Coronary artery (tissue), 2 donors: ENCODE results near the gene GRB10.
A peak's percentile ranks its signal among the peaks of the same experiment; 100 is the strongest.

Experiments
- DNase-seq: peaks from one replicate; pipeline ENCODE4 v3.0.0-alpha.2; 2017; ENCODE audit warnings: low spot score
- H3K27ac ChIP-seq, 2 donors: fragments of 200-600 bp; sonication (generic); one replicate each; pipeline ENCODE4 v1.5.1; 2016 to 2019
- H3K4me3 ChIP-seq: fragments of 200-600 bp; sonication (generic); 2 replicates; pipeline ENCODE4 v1.5.1; 2016; ENCODE audit warnings: mild to moderate bottlenecking, moderate library complexity
- TF ChIP-seq, protein P1 (sequence below): fragments of 200-600 bp; sonication (generic); IDR thresholded peaks from one replicate; pipeline ENCODE4 v1.5.1; 2019; ENCODE audit warnings: antibody characterized with exemption

Gene GRB10

DNA sequence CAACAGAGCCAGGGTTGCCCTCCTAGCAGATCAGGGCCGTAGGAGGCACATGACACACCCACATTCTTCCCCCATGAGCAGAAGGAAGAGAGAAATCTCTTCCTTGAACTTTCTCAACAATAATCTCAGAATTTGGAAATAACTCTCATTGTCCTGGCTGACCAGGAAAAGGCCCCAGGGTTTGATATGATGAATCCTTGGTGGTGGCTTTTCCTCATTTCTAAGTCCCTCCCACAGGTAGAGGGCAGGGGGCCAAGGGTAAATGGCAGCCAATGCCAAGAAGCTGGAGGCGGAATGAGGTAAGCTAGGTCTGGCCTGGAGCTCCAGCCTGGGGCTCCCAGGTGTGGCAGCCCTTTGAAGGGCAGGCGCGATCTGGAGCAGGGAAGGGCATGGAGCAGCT is 67.8 kb downstream of the GRB10 start:
- Histone ChIP-seq H3K4me3 (no peak overlapping the region), H3K27ac (no peak overlapping the region)
- TF ChIP-seq, protein P1, sequence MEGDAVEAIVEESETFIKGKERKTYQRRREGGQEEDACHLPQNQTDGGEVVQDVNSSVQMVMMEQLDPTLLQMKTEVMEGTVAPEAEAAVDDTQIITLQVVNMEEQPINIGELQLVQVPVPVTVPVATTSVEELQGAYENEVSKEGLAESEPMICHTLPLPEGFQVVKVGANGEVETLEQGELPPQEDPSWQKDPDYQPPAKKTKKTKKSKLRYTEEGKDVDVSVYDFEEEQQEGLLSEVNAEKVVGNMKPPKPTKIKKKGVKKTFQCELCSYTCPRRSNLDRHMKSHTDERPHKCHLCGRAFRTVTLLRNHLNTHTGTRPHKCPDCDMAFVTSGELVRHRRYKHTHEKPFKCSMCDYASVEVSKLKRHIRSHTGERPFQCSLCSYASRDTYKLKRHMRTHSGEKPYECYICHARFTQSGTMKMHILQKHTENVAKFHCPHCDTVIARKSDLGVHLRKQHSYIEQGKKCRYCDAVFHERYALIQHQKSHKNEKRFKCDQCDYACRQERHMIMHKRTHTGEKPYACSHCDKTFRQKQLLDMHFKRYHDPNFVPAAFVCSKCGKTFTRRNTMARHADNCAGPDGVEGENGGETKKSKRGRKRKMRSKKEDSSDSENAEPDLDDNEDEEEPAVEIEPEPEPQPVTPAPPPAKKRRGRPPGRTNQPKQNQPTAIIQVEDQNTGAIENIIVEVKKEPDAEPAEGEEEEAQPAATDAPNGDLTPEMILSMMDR: no peak
- no peak for DNase-seq

DNA sequence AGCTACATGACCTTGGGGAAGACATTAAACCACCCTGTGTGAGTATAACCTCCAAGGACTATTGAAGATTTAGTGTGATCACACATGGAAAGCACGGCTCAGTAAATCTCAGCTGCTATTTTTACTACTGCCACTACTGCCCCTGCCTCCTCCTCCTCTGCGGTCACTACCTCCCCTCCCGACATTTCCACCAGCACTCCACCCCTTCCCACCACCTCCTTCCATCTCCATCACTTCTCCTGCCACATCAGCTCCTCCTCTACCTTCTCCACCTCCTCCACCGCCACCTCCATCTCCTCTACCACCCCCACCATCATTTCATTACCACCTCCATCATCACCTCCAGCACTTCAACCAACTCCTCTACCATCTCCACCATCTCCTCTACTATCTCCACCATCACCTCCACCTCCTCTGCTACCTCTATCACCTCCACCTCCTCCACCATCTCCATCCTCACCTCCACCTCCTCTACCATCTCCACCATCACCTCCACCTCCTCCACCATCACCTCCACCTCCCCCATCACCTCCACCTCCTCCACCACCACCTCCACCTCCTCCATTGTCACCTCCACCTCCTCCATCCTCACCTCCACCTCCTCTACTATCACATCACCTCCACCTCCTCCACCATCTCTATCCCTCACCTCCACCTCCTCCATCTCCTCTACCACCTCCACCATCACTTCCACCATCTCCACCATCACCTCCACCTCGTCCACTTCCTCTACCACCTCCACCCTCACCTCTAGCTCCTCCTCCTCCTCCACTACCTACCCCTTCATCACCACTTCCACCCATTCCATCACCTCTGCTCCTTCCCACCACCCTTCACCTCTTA is 69.4 kb downstream of the GRB10 start:
- H3K4me3 ChIP-seq: peak overlapping the region; percentile 15
- DNase-seq: no peak
- TF ChIP-seq, protein P1: no peak
- peak overlapping the region; percentile 54 to 67 for H3K27ac ChIP-seq

DNA sequence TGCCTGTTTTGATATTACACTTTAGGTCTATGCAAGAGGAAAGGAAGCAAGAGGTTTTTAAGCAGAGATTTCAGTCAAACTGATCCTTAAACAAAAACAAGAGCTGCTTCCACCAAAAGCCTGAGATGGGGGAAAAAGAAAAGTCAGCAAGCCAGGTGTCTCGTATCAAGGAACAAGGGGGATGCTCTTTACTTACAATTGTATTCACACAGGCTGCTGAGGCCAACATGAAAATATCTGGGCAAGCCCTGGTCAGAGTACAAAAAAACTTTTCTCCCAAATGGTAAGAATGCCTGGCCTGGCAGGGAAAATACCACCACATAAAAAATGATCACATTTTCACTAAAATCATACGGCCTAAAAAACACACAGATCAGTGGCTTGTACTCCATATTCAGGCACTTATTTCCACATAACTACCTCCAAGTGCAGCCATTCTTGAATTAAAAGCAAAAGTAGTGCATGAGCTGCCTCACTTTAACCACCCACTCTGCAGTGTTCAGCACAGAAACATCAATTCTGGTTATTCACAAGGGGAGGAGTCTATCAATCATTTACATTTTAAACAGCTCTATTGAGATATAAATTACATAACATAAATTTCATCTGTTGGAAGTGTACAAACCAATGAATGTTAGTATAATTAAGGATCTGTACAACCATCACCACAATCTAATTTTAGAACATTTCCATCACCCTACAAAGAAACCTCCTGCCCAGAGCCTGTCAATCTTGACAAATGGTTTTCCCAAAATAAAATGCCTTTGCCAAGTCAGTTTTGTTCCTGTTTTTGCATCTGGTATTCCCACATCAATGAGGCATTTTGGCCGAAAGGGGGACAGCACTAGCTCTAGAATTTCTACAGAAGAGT is 70.2 kb downstream of the GRB10 start:
- no peak for DNase-seq
- Histone ChIP-seq H3K4me3 (peak overlapping the region; percentile 15), H3K27ac (peak overlapping the region; percentile 54 to 67)
- TF ChIP-seq, protein P1: no peak

DNA sequence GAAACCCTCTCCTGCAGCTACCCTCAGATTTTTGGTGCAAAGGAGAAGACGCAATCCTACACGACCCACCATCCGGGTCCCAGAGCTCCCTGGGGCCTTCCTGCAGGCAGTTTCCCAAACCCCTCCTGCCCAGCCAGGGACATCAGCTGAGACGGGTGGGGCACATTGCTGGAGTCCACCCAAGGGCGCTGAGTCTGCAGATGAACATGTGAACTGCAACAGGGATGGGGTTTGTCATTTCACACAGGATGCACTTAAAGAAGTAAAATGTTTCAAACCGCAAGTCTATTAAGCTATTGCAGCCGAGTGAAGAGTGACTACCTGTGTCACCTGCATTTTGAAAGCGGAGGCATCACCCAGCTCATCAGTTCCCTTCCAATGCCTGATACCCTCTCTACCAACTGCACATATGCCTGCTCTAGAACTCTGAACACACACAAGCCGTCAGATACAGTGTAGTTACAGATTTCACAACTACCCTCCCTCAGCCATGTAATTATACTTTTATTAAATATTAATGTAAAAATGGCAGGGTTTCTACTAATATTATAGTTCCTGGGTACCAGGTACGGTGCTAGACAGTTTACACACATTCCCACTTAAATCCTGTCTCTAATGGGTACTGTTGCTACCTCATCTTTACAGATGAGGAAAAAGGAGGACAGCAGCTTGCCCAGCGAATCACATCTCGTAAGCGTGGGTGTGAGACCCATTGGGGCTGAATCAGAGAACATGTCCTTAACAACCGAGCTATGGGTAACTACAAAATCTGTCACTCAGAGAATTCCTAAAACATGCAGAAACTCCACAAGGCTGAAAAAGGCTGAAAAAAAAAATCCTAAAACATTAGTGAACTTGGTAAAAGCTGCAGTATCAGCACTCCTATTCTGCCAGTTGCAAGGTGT is 71.2 kb downstream of the GRB10 start:
- DNase-seq: no peak
- no peak overlapping the region for H3K4me3 ChIP-seq
- H3K27ac ChIP-seq: peak overlapping the region in 1 of 2 donors; percentile 54
- TF ChIP-seq, protein P1: no peak

DNA sequence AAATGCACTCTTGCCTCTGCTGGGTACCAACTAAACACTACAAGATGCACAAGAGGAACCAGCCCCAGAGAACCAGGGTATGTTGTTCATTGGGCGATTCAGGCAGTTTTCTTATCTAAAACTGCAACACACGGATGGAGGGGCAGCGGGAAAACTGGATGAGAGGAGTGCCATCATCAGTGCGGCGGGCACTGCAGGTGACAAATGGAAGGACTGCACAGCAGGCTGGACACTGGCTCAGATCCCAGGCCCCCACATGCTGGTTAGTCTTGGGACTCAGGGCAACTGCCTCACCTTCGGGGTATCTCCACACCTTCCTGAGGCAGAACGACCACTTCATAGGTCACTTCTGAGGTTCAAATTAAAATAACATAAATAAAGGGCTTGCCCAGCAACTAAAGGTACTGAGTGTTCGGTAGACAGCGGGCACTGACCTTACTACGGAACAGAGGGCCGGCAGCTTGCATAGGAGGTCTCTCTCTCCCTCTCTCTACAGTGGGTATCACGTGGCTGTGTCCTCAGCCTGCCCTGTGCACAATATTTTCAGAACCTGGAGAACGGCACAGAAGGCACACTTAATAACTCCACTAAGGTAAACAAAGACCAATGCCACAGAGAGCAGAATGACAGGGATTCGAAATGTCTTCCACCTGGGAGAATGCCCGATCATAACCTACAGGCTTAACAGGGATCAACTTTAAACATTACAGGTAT is 72.1 kb downstream of the GRB10 start:
- TF ChIP-seq, protein P1: no peak
- Histone ChIP-seq H3K4me3 (no peak overlapping the region), H3K27ac (no peak overlapping the region)
- DNase-seq: no peak

DNA sequence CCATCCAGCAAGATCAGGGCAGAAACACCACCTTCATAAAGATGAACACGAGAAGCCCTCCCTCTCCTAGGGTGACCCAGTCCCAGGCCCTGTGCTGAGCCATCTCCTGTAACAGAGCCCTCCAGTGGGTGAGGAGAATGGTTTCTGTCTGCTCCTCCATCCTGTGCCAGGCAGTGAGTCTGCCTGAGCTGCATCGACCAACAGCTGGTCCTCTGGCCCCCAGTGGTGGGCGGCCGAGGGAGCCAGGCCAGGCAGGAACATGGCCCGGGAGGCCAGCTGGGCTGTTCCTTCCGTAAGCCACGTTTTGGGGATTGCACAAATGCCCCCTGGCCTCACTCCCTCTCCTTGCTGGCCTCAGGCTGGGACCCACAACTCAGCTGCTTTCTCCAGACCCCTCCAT is 73.5 kb downstream of the GRB10 start:
- no peak overlapping the region for H3K4me3 ChIP-seq
- TF ChIP-seq, protein P1: no peak
- peak overlapping the region in 1 of 2 donors; percentile 17 for H3K27ac ChIP-seq
- DNase-seq: no peak
